Stomach (tissue), 4 donors: ENCODE data around the gene ADGRG2.

Experiments used
- EP300 ChIP-seq: sonication (generic); formaldehyde crosslinking; IDR thresholded peaks from one replicate; pipeline ENCODE4 v1.6.1; 2017; ENCODE audit warnings: antibody characterized with exemption
- POLR2A ChIP-seq, 4 donors: fragments of 450-650 bp; IDR thresholded peaks; one replicate each; pipeline ENCODE4 v1.6.1; 2016; ENCODE audit warnings: antibody characterized with exemption in 4 of 4, control low read depth in 2 of 4, mild to moderate bottlenecking in 1 of 4, moderate library complexity in 1 of 4
- TF ChIP-seq, protein P1 (sequence below), 7 experiments: fragments of 450-650 bp in 4 of 7; fragments of 200-600 bp in 3 of 7; sonication (generic) in 3 of 7; IDR thresholded peaks; one replicate each; pipeline ENCODE4 v1.5.1; 2016 to 2019; ENCODE audit warnings: antibody characterized with exemption in 7 of 7, control low read depth in 2 of 7, mild to moderate bottlenecking in 1 of 7

DNA sequence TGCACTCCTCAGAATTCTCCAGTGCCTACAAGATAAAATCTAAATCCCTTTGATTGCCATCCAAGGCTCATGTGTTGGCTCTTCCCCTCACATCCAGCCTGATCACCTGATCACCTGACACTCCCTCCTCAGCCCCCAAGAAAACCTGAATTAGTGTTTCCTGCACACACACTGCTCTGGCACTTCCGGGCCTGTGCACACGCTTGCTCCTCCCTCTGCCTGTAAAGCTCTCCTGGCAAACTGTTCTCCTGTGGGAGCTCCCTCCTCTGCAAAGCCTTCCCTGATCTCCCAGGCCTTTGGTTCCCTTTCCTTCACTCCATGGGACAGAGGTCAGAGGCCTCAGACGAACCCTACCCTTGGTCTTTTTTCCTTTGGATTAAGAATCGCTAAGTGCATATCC lies 158.2 kb downstream of the ADGRG2 start:
- TF ChIP-seq, protein P1, sequence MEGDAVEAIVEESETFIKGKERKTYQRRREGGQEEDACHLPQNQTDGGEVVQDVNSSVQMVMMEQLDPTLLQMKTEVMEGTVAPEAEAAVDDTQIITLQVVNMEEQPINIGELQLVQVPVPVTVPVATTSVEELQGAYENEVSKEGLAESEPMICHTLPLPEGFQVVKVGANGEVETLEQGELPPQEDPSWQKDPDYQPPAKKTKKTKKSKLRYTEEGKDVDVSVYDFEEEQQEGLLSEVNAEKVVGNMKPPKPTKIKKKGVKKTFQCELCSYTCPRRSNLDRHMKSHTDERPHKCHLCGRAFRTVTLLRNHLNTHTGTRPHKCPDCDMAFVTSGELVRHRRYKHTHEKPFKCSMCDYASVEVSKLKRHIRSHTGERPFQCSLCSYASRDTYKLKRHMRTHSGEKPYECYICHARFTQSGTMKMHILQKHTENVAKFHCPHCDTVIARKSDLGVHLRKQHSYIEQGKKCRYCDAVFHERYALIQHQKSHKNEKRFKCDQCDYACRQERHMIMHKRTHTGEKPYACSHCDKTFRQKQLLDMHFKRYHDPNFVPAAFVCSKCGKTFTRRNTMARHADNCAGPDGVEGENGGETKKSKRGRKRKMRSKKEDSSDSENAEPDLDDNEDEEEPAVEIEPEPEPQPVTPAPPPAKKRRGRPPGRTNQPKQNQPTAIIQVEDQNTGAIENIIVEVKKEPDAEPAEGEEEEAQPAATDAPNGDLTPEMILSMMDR (IDR thresholded peaks at IDR 0.05), result no peak
- TF ChIP-seq EP300 (no peak), POLR2A (IDR thresholded peaks at IDR 0.05) (no peak)
